ENCODE measurements around the gene AFG3L2. TPM values are rescaled to one million over a fixed set of nuclear protein-coding genes. Genes with fewer than 3 reads are reported as not detected.
A peak's percentile ranks its signal among the peaks of the same experiment; 100 is the strongest.

AFG3L2 gene
- total and polyA plus RNA-seq, 2 of the 8 experiments (the other 6 are each of a cell fraction or from before 2014, with no cell fraction given), result 29.7 to 84.8 TPM

DNA sequence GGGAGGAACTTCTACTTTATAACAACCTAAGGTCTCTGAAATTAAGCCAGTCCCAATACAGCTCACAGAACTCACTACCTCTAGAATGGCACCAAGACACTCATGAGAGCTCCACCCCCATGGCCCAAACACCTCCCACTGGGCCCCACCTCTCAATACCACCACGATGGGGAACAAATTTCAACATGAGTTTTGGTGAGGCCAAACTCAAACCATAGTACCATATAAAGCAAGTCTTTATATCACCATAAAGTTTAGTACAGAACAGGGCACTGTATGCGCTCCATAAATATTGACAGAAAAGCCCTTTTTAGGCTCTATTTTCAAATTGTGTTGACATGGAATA, 3.3 kb downstream of the AFG3L2 start:
- Histone ChIP-seq H2BK120ac (replicated peaks; ENCODE audit: low read depth, low read length) (no peak overlapping the region), H3K27me3 (replicated peaks in 1 of 4; ENCODE audit: control insufficient read depth in 3 of 4, extremely low read depth in 1 of 4, insufficient read depth in 3 of 4, low read length in 3 of 4) (no peaks in the 10 kb centered on the region), H2BK15ac (ENCODE audit: low read length) (no peak overlapping the region), H3K79me2 (ENCODE audit: control insufficient read depth in 1 of 2, insufficient read depth in 2 of 2, low read length in 2 of 2) (peaks cover 46 to 72% of the 10 kb centered on the region in 2 experiments), H2AFZ (ENCODE audit: low read length) (no peak overlapping the region), H4K5ac (ENCODE audit: insufficient read length, low read depth, low read length) (no peak overlapping the region), H2BK5ac (ENCODE audit: low read depth, low read length) (no peak overlapping the region), H3K56ac (replicated peaks; ENCODE audit: insufficient read length, low read depth, low read length) (no peak overlapping the region), H3K23ac (ENCODE audit: insufficient read length) (no peak overlapping the region), H3K18ac (ENCODE audit: extremely low read depth, low read length) (no peak overlapping the region), H4K91ac (replicated peaks; ENCODE audit: insufficient read length, low read length) (no peak overlapping the region), H3K9ac (replicated peaks in 1 of 4; ENCODE audit: extremely low read depth in 1 of 4, low read depth in 3 of 4, low read length in 3 of 4) (no peak overlapping the region), H2AK5ac (ENCODE audit: low read depth, low read length) (no peak overlapping the region), H3K14ac (ENCODE audit: insufficient read length) (no peak overlapping the region), H3K4ac (replicated peaks; ENCODE audit: insufficient read length, low read depth, low read length) (no peak overlapping the region), H3K36me3 (ENCODE audit: control insufficient read depth in 2 of 4, insufficient read depth in 4 of 4, low read length in 3 of 4) (peaks cover 0 to 5% (median 0%) of the 10 kb centered on the region in 4 experiments; a peak in 3 of 8 replicates), H3K4me2 (ENCODE audit: insufficient read depth in 1 of 2, low read depth in 2 of 2, low read length in 2 of 2) (peak overlapping the region in 1 of 2 experiments; percentile 100; a peak in 1 of 4 replicates), H3K9me3 (ENCODE audit: insufficient read depth in 2 of 2, low read depth in 1 of 2, low read length in 1 of 2) (no peaks in the 10 kb centered on the region), H3K23me2 (ENCODE audit: low read depth, low read length) (peaks cover 9% of the 10 kb centered on the region), H3K27ac (ENCODE audit: low read depth, low read length) (no peak overlapping the region), H2BK12ac (ENCODE audit: low read depth, low read length) (no peak overlapping the region), H4K20me1 (replicated peaks in 1 of 2; ENCODE audit: control insufficient read depth in 1 of 2, insufficient read depth in 2 of 2, low read length in 2 of 2) (peaks cover 12 to 17% of the 10 kb centered on the region in 2 experiments), H3K79me1 (ENCODE audit: low read depth, low read length) (peaks cover 19% of the 10 kb centered on the region), H2BK20ac (ENCODE audit: low read length) (no peak overlapping the region), H3K4me1 (replicated peaks in 1 of 4; ENCODE audit: control insufficient read depth in 3 of 4, insufficient read depth in 4 of 4, low read length in 3 of 4) (peaks cover 3 to 15% (median 7%) of the 10 kb centered on the region in 4 experiments), H4K8ac (ENCODE audit: extremely low read depth, insufficient read depth, low read length) (no peak overlapping the region), H3K4me3 (ENCODE audit: extremely low read depth in 1 of 4, insufficient read depth in 2 of 4, low read depth in 3 of 4, low read length in 4 of 4) (no peak overlapping the region)
- TF ChIP-seq TAF1 (IDR thresholded peaks at IDR 0.05; ENCODE audit: low read depth, low read length) (no peak), SUZ12 (IDR thresholded peaks at IDR 0.05; ENCODE audit: low read length) (no peak), GTF2F1 (IDR thresholded peaks at IDR 0.05; ENCODE audit: borderline replicate concordance, low read depth, low read length) (no peak), HDAC6 (IDR thresholded peaks at IDR 0.05; ENCODE audit: low read depth, low read length) (no peak), NANOG (IDR thresholded peaks at IDR 0.05; ENCODE audit: insufficient read depth, low read depth, low read length, poor library complexity, severe bottlenecking) (no peak), CHD2 (IDR thresholded peaks at IDR 0.05; ENCODE audit: low read length) (no peak), KDM5A (IDR thresholded peaks at IDR 0.05; ENCODE audit: low read length) (no peak), KDM4A (IDR thresholded peaks at IDR 0.05; ENCODE audit: low read depth, low read length, severe bottlenecking) (no peak), BRCA1 (IDR thresholded peaks at IDR 0.05; ENCODE audit: low read depth, low read length) (no peak), EGR1 (IDR thresholded peaks at IDR 0.05; ENCODE audit: borderline replicate concordance, low read depth, low read length) (no peak), SP1 (IDR thresholded peaks at IDR 0.05; ENCODE audit: low read depth, low read length) (no peak), POLR2AphosphoS5 (IDR thresholded peaks at IDR 0.05; ENCODE audit: low read depth, low read length) (no peak)
- TF ChIP-seq, protein P1, sequence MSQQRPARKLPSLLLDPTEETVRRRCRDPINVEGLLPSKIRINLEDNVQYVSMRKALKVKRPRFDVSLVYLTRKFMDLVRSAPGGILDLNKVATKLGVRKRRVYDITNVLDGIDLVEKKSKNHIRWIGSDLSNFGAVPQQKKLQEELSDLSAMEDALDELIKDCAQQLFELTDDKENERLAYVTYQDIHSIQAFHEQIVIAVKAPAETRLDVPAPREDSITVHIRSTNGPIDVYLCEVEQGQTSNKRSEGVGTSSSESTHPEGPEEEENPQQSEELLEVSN (IDR thresholded peaks at IDR 0.05), result no peak
- no peak for FAIRE-seq
- WGBS, 2 experiments (ENCODE audit: extremely low coverage in 1 of 2, insufficient coverage in 1 of 2, insufficient read length in 1 of 2, insufficient replicate concordance in 2 of 2, low coverage in 1 of 2, low lambda C conversion rate in 2 of 2, missing lambda C conversion rate in 1 of 2), result 86% methylated on average over 2 of the region's 2 CpGs; no CpG with 5 or more reads in 1 of the 2 experiments
- DNase-seq (ENCODE audit: low read depth in 1 of 2, low spot score in 2 of 2), result no peak
- POLR2A ChIA-PET (ENCODE audit: partially characterized antibody), result interaction anchor here (0.8 to 1.0 kb wide), 3 partner anchors 15 to 46 kb away, joined by 3 read pairs; no protein-coding TSS in a partner anchor
- CTCF ChIA-PET (ENCODE audit: partially characterized antibody), result interaction anchor here (0.9 to 1.5 kb wide), 2 partner anchors 18 to 90 kb away, joined by 4 to 6 read pairs; no protein-coding TSS in a partner anchor

Measured in H1 (cell line).